GM21367 (cell line): ENCODE measurements around the gene SENP2.
"Not testable (repeated sequence)": the region's sequence is repeated elsewhere in the genome, so short reads cannot be mapped to it uniquely, and the experiment has no call there.

ENCODE experiments used
- ATAC-seq: cut with Tn5 transposase; IDR thresholded peaks from one replicate; pipeline ENCODE4 v1.9.1; 2021; ENCODE audit not compliant: unreplicated experiment

SENP2 gene

DNA sequence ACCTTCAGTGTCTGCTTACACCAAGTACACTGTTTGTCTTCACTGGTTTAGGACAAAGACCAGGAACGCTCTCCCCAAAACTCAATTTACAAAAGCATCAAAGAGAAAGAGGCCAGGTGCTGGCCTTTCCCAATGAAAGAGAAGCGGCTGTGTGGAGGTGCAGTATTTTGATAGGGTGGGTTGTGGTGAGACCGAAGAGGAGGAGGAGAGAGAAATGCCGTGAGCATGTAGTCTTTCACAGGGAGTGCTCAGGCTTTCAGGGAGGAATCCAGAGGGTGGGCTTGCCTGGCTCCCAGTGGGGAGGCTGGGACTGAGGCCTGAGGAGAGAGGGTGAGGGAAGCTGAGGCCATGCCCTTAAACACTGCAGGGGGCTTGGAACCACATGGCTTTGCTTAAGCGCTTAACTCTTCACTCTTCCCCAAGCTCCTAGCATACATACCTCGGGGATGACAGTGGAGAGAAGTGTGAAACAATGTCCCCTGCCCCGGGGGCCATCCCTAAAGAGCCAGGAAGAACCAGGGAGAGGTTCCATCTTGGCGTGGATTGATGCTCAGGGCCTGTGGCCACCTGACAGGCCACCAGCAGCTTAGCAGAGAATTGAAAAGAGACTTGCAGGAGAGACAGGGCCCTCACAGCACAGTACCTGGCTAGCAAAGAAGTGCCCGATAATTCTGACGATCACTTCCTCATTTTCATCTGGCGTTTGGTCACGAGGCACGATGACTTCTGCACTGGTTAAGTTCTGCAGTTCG, 60.5 kb downstream of the SENP2 start:
- ATAC-seq, result no peak

DNA sequence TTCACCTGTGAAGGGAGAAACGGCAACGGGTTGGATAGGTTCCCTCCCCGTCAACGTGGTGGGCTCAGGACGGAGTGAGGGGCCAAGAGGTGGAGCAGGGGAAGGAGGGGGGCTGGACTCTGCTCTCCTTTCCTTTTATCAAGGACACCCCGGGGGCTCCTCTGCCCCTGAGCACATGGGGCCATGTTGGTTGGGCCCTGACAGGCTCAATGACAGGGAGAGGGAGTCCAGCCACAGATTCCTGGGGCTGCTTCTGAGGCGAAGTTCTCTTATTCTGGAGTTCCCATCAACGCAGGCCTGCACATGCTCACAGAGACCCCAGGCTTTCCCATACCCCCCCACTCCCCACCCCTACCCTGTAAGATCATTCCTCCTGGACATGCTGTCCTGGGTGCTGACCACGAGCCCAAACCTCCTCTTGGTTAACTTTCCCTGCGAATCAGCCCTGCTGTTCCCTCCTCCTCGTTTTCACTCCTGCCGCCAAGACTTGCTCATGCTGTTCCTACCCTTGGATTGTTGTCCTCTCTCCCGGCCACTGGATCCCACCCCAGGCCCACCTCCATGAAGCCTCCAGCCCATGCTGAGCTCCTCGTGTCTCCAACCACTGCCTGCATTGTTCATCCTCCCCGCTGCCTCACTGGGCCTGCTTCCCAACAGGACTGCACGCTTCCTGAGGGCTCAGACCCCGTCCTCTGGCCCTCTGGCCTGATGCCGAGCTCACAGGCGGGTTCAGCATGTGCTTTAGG, 61.2 kb downstream of the SENP2 start:
- no peak for ATAC-seq

DNA sequence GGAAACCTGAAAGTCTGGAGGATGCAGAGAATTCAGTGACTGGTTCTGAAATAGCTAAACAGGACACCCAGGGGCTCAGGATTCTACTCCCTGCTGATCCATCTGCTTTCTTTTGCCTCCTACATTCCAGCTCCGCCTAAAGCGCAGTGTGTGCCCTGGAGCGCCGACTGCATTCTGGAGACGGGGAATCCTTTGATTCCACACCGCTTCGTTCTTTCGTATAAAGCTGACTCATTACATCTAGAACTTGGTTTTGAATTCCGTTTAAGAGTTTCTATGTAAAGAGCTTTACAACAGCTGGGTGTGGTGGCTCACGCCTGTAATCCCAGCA, 61.8 kb downstream of the SENP2 start:
- no peak for ATAC-seq

DNA sequence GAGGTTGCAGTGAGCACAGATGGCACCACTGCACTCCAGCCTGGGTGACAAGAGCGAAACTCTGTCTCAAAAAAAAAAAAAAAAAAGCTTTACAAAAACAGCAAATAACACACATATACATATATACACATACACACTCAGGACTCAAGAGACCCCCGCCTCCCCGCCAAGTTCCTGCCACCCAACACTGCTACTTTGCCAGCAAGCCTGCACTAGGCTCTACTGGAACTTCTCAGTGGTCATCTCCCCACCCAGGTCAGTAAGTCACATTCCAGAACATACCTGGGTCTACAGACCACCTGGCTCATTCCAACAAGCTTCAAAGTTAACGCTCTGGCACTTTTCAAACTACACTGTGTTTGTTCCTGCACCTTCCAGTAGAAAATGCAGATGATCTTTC, 62.3 kb downstream of the SENP2 start:
- ATAC-seq, result no peak

DNA sequence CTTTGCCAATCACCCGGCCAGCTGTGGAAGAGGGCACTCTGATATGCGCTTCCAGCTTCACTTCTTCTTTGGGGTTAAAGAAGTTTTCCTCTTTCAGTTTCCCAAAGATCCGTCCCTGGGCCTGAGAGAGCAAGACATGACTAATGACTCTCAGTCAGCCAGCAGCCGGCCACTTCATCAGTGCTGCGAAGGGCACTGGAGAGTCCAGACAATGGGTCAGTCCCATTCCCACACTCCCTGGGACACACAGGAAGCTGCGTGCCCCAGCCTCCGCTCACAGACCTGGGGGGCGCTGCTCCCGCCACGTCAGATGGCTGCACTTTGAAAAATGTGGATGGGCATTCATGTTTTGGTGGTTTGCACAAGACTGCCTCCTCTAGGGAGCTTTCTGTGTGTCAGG, 63.3 kb downstream of the SENP2 start:
- ATAC-seq, result no peak

DNA sequence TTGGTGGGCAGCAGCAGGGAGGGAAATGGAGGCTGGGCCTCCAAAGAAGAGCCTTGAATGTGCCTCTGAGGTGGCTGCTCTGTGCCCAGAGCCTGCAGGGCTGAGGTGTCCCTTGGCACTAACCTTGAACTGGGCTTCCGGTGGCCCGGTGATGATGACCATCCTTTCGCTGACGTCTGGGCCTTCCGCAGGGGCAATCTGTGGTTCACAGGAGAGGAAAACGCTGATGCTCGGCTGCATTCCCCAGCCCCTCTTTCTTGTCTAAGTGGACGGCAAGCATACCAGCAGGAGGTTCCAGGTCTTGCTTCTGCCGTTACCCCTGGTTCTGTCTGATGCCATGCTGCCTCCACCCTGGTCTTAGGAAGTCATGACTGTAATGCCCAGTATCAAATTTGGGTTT, 65.9 kb downstream of the SENP2 start:
- no peak for ATAC-seq

DNA sequence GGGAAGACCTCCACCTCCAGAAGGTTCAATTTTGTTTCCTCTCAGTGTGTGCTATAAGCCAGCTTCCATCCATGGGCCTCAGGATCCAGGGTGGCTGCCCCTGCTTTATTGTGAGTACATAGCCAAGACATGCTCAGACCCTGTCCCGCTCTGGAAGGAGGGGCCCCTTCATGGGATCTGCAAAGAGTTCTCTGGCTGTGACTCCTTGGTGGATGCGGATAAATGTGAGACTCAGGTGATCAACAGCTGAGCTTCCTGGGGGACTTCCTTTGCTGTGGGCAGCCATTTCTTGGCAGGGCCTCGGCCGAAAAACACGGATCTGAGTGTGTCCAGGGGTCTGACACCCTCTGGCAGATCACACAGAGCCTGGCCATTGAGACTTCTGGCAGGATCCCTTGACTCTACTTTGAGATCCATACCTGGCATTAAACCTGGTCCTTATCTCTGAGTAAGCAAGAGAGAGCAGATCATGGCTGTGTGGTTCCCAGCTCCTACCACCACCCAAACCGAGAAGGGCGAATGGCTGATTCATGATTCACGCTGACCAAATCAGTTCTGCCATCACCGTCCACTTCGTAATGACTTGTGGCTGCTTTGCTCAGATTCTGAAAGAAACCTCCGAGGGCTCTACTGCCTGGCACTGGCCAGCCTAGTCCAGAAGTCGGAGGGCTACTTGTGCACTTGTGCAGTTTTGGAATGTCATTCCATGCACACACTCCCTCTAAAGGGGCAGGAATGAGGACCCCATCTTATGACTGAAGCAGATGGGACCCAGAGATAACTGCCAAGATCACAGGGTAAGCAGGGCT, 68.1 kb downstream of the SENP2 start:
- ATAC-seq, result no peak

DNA sequence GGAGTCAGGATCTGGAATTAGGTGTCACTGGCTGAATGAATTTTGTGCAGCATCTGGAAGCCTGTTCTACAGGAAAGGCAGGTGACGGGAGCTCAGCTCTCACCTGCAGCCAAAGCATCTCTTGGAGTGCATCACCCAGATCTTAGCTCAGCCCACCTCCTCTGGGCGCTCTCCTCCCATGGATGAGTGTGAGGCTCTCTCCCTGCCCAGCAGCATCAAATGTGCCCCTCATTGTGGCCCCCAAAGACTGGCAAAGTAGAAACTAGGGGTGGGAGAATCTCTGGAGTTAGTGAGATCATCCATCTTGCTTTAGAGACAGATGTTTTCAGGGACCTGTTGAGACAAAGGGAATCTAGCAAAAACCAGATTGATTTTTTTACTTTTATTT, 68.7 kb downstream of the SENP2 start:
- ATAC-seq, result no peak

DNA sequence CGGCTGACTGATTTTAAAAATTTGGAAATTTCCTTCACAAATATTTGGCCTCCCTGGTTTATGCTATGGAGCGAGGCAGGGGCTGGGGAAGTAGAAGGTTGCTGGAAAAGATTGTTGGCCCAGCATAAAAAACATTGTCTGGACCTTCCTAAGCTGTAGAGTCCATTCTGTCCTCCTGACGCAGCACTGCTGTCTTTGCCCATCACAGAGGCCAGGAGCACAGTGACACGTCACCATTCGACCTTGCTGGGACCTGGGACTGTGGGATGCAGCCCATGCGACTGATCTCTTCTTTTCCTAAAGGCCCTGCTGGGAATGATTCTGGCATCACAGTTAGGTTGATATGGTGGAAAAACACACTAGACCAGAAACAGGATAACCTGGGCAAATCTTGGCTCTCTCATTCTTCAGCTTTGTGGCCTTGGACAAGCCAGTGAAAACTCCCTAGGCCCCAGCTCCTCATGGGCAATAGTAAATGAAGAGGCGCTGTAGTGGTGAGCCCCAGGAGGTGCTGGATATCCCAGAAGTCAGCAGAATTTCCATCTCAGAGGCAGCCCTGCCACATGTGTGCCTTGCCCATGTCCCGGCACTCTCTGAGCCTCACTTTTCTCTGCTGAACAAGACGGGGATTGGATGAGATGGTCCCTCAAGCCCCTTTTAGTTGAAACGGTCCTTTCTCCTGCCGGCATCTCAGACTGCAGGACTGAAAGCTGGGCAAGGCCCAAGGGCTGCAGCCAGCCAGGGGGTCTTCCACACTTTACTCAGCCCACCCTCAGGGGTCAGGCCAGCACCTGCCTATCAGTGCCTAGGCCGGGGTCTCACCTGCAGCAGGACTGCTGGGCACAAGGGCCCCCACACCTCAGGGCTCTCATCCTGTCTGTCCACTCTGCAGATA, 69.6 kb downstream of the SENP2 start:
- ATAC-seq, result no peak

DNA sequence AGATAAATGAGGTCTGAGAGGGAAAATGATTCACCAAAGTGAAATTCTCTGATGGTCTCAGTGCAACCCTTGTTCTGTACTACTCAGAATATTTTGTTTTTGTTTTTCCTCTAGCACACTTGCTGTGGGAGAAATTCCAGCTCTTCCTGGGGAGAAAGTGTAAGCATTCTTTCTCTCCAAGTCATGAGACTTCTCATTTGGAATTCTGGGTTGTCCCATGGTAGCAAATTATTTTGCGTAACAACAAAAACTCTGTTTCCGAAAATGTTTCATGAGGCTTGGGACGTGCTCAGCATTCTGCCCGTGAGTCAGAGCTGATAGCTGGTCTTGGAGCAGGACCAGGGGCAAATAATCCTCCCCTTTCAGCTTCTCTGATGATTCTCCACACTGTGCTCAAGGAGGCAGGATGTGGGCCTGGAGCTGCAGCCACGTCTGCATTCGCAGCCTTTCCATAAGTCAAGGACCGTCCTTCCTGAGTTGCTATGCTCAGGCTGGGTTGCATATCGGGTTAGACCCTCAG, 70.3 kb downstream of the SENP2 start:
- no peak for ATAC-seq

DNA sequence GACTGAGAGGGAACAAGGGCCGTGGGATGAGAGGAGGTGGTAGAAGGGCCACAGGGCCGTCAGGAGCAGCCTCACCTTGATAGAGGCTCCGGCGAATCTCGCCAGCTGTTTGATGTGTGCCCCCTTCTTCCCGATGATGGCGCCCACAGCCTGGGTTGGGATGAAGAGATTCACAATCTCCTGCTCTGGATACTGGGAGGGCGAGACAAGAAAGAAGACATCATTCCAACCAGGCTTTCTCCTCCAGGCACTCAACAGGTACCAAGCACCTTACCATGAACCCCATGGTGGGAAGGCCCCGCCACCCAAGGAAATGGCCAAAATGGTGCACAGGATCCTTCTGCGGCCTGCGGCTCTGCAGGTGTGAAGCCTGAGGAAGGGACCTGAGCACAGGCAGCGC, 71.1 kb downstream of the SENP2 start:
- ATAC-seq, result no peak

DNA sequence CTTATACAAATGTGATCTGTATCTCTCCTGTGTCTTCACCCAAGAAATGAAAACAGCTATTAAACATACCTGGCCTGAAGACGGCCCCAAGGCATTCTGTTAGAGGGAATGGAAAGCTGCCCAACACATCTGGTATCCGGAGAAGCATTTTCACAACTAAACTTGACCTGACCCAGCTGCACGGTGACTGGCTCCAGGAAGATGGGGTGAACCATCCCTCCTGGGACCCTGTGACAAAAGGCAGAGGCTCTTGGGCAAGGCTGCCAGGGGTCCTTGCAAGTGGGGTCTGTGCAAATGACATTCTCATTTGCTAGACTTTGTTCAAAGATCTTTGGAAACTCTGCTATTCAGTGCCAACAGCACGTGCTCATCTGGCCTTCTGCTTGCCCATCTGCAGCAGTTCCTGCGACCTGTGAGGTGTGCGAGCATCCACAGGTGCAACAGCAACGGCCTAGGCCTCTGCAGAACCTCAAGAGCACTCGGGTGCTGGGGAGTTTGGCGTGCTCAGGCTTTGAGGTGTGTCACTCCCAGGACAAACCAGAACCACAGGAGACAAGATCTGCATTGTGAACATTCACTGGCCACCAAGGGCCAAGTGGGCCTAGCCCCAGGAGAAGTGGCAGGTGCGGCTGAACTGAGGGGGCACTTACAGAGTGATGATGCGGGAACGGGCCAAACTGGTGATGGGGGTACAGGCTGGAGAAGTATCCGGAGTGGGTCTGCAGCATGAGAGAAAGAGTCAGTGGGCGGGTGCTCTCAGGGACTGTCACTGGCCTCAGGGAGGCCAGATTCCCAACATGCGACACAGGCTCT, 71.8 kb downstream of the SENP2 start:
- no peak for ATAC-seq

DNA sequence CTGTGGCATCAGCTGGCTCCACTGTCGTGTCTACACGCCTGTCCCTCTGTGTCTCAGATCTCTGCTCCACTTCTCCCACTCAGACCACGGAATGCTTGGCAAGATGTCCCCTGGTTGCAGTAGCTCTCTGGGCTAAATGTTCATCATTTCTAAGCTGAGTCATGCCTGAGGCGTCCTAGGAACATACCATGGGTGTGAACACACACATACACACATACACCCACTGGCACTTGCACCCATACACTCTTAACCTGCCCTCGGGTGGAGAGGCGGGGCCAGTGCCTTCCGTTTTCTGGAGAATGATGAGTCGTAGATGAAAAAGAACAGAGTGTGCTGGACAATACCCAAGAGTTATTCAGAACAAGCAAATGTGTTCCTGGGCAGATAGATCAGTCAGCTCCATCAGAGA, 72.4 kb downstream of the SENP2 start:
- ATAC-seq, result no peak

DNA sequence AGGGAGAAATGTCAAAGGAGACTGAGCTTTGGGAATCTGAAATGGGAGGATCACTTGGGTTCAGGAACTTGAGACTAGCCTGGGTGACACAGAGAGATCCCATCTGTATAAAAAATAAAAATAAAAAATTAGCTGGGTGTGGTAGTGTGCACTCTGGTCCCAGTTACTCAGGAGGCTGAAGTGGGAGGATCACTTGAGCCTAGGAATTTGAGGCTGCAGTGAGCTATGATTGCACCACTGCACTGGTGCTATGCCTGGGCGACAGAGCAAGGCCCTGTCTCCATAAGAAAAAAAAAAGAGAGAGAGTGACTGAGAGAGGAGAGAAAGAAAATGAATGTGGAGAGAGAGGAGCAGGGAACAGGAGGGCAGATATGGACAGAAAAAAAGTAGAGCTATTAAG, 72.8 kb downstream of the SENP2 start:
- ATAC-seq, result no peak

DNA sequence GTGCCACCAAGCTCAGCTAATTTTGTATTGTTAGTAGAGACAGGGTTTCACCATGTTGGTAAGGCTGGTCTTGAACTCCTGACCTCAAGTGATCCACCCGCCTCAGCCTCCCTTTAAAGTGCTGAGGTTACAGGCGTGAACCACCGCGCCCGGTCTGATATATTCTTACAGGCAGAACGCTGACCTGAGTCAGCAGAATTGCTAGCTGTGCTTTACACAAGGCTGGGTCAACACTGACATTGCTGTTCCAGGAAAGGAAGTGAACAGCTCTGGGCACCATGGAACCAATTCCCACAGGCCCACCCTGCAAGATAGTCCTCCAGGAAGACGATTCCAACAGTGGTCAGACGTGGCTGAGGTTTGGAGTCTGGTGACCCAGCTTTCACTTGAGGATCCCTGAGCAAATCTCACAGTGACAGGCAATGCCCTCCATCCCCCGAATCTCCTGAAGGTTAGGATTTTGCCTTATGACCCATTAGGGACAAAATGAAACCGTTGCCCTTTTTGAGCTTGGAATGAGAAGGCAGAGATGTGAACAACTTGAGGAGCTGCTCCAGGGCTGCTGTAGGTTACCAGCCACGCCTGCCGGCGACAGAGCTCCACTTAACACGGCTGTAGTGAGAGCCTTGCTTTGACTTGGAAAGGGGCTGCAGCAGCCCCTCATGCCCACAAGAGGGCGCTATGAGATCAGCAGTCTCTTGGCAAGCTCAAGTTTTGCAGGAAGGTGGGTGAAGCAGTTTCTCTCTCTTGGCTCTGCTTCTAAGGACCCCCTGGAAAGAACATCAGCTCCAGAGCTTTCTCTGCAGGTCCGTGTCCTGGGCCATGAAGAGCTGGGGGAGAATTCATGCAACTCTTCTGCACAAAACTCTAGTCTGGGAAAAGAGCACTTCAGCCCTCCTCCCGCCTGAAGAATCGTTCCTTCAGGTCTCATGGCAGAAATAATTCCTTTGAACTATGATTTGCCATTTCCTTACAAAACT, 74.1 kb downstream of the SENP2 start:
- no peak for ATAC-seq

DNA sequence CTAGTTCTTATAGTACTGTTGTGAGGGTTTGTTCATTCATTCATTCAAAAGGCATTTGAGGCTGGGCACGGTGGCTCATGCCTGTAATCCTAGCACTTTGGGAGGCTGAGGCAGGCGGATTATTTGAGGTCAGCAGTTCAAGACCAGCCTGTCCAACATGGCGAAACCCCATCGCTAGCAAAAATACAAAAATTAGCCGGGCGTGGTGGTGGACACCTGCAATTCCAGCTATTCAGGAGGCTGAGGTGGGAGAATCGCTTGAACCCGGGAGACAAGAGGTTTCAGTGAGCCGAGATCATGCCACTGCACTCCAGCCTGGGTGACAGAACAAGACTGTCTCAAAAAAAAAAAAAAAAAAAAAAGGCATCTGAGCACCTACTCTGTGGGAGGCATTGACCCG, 75.2 kb downstream of the SENP2 start:
- not testable (repeated sequence) for ATAC-seq

DNA sequence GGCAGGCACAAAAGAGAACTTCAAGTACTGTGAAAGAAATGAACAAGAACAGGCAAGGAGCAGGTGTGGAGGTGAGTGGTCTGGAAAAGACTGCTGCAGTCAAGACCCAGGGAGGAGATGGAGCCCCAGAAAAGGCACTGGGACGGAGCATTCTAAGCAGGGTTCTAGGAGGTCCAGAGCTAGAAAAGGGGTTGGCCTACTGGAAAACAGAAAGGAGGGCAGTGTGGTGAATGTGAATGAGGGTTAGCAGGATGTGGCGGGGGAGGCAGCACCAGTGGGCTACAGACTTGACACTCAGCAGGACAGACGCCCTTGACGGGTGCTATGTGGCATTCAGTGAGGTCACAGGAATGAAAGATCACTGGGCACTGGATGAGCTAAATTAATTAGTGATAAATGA, 75.7 kb downstream of the SENP2 start:
- no peak for ATAC-seq

DNA sequence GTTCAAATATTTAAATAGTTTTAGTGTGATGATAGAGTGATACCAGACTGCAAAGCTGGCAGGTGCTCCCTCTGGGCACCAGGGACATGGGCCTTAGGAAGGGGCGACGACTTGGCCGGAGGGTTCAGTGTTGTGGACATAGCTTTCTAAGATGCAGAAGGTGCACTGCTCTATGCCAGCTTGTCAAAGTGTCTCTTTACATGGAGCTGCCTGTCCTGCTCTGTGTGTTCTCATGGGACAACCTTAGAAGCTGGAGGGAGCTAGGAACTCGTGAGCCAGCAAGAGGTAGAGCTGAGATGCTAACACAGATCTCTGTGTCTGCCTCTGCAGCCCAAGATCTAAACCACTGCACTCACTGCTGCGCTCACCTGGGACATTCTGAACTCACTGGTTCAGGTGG, 77.8 kb downstream of the SENP2 start:
- ATAC-seq, result no peak

DNA sequence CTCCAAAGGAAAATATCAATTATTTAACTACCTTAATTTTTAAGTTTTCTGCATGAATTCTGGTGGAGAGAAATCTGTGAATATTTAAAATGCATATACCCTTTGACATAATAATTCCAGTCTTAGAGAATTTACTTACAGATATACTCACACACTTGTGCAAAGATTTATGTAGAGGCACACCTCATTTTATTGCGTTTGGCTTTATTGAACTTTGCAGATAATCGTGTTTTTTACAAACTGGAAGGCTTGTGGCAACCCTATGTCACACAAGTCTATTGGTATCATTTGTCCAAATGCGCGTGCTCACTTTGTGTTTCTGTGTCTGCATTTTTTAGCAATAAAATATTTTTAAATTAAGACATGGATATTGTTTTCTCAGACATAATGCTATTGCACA, 81.5 kb downstream of the SENP2 start:
- no peak for ATAC-seq
